ENCODE results near the gene CNTN3. TPM values are rescaled to one million over a fixed set of nuclear protein-coding genes. Genes with fewer than 3 reads are reported as not detected.

CNTN3 gene
- total and polyA plus RNA-seq, 7 donors, result 0.60 to 4.1 (median 1.5) TPM

DNA sequence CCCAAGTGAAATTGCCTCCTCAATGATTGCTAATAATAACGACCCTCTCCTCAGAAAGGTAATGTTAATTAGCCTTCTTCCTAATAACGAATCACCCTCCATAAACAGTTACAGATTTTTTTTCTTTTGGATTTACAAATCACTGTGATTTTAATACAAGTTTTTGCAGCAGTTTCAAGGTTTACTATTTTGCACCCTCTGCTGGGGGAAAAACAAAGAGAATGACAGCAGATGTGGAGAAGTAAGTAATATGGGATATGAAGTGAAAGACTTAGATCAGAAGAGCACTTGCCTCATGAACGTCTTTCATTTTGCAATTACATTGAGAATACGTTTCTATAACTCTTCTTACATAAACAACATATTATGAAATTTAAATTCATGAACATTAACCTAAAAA is 16.1 kb upstream of the CNTN3 start:
- no peaks in the 10 kb centered on the region for H3K9me3 ChIP-seq
- TF ChIP-seq, protein P1, sequence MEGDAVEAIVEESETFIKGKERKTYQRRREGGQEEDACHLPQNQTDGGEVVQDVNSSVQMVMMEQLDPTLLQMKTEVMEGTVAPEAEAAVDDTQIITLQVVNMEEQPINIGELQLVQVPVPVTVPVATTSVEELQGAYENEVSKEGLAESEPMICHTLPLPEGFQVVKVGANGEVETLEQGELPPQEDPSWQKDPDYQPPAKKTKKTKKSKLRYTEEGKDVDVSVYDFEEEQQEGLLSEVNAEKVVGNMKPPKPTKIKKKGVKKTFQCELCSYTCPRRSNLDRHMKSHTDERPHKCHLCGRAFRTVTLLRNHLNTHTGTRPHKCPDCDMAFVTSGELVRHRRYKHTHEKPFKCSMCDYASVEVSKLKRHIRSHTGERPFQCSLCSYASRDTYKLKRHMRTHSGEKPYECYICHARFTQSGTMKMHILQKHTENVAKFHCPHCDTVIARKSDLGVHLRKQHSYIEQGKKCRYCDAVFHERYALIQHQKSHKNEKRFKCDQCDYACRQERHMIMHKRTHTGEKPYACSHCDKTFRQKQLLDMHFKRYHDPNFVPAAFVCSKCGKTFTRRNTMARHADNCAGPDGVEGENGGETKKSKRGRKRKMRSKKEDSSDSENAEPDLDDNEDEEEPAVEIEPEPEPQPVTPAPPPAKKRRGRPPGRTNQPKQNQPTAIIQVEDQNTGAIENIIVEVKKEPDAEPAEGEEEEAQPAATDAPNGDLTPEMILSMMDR (IDR thresholded peaks at IDR 0.05), result peak in 1 of 4 experiments; percentile 11
- TF ChIP-seq EP300 (IDR thresholded peaks at IDR 0.05), result no peak
- no peaks in the 10 kb centered on the region for H3K27me3 ChIP-seq
- intact Hi-C loops (cut with DNase I), result no loop called here
- WGBS, 2 donors, result 28 to 51% methylated on average over 4 of the region's 4 CpGs
- H3K36me3 ChIP-seq, result no peaks in the 10 kb centered on the region
- H3K4me3 ChIP-seq, result no peak overlapping the region
- no peaks in the 10 kb centered on the region for H3K4me1 ChIP-seq
- DNase-seq, result no peak
- no peak overlapping the region for H3K27ac ChIP-seq

DNA sequence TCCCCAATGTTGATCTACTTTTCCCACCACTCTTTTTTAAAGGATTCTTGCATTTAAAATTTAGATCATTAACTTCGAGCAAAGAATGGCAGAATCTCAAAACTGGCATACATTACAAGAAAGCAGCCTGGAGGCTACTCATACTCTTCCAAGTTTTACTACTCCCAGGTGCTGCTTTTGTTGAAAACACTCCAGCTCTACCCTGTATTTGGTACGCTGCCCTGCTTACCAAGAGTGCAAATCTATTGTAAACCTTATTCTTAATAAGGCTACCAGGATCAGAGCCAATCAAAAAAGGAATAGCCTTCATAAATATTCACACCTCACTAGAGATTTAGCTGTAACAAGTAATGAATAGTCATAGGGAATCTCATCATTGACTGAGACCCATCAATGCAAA is 11.6 kb upstream of the CNTN3 start:
- WGBS, 2 donors, result 84 to 85% methylated on average over 2 of the region's 2 CpGs
- no peaks in the 10 kb centered on the region for H3K4me1 ChIP-seq
- intact Hi-C loops (cut with DNase I), result no loop called here
- H3K36me3 ChIP-seq, result no peaks in the 10 kb centered on the region
- H3K27ac ChIP-seq, result no peak overlapping the region
- no peak overlapping the region for H3K4me3 ChIP-seq
- H3K27me3 ChIP-seq, result no peaks in the 10 kb centered on the region
- H3K9me3 ChIP-seq, result no peaks in the 10 kb centered on the region
- TF ChIP-seq EP300 (IDR thresholded peaks at IDR 0.05) (no peak), POLR2AphosphoS5 (IDR thresholded peaks at IDR 0.05) (no peak), POLR2A (IDR thresholded peaks at IDR 0.05) (no peak)
- TF ChIP-seq, protein P1 (IDR thresholded peaks at IDR 0.05), result no peak
- DNase-seq, result no peak

DNA sequence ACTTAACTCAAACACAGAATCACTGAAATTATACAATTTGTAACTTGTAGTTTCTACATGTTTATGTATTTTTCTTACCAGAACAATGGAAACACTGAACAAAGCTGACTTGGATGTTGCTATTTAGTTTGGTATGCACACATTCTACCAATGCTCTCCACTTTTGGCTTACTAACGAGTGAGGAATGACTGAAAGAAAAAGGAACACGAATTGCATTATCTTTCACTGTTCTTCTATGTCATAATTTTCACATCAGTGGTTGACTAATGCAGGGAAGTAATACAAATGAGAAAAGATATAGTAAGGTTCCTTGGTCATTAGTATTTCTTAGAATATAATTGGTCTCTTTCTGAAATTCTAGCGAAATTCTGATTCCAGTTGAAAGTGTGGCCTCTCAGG is 9.8 kb upstream of the CNTN3 start:
- TF ChIP-seq POLR2AphosphoS5 (IDR thresholded peaks at IDR 0.05) (no peak), POLR2A (IDR thresholded peaks at IDR 0.05) (no peak), EP300 (IDR thresholded peaks at IDR 0.05) (no peak)
- TF ChIP-seq, protein P1 (IDR thresholded peaks at IDR 0.05), result no peak
- 85 to 87% methylated on average over 3 of the region's 3 CpGs for WGBS, 2 donors
- no peak for DNase-seq
- H3K27me3 ChIP-seq, result no peaks in the 10 kb centered on the region
- no peak overlapping the region for H3K27ac ChIP-seq
- no peaks in the 10 kb centered on the region for H3K4me1 ChIP-seq
- H3K36me3 ChIP-seq, result no peaks in the 10 kb centered on the region
- intact Hi-C loops (cut with DNase I), result no loop called here
- no peak overlapping the region for H3K4me3 ChIP-seq
- H3K9me3 ChIP-seq, result no peaks in the 10 kb centered on the region

DNA sequence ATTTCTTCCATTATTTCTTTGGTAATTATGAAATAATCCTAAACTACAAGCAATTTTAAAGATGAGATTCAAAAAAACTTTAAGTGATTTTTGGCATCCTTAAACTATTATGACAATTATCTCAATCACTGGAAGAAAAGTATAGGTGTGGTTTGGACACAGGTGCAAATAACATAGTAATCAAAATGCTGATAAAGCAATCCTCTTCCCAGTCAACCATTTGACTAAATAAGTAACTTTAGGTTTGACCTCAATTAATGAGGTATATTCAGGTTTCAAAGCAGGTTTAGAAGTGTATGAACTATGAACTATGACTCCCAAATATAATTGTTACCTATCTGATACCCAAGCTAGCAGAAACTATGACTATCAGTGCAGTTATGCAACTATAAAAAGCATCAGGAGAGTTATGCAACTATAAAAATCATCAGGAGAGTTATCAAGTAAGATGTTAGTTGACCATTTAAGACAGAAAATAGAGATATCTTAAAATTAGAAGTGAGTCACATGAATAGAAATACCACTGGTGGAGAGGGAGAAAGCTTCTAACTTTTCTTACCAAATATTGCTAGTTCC is 8.9 kb upstream of the CNTN3 start:
- H3K4me1 ChIP-seq, result no peaks in the 10 kb centered on the region
- TF ChIP-seq EP300 (IDR thresholded peaks at IDR 0.05) (no peak), POLR2A (IDR thresholded peaks at IDR 0.05) (no peak), POLR2AphosphoS5 (IDR thresholded peaks at IDR 0.05) (no peak)
- TF ChIP-seq, protein P1 (IDR thresholded peaks at IDR 0.05), result no peak
- no peak overlapping the region for H3K27ac ChIP-seq
- no peak overlapping the region for H3K4me3 ChIP-seq
- intact Hi-C loops (cut with DNase I), result no loop called here
- no peaks in the 10 kb centered on the region for H3K27me3 ChIP-seq
- DNase-seq, result no peak
- H3K36me3 ChIP-seq, result no peaks in the 10 kb centered on the region
- no peaks in the 10 kb centered on the region for H3K9me3 ChIP-seq

DNA sequence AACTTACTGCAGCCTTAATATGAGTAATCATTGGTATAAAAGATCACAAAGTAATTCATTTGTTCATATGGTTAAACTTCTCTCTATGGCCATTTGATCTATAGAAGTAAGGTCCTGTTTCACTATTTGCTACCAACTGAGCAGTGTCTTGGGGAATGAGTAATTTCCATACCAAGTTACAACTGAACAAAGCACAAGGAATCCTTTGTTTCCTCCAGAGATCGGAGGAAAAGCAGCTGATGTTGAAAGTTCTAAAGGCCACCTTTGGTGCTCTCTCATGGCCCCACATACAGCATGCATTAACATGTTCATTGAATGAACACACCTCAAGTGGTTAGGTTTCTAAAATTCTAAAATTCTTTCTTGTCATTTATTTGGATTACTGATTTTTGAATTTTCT is 7.1 kb upstream of the CNTN3 start:
- no peak for DNase-seq
- H3K36me3 ChIP-seq, result no peaks in the 10 kb centered on the region
- no peak overlapping the region for H3K4me3 ChIP-seq
- TF ChIP-seq EP300 (IDR thresholded peaks at IDR 0.05) (no peak), POLR2A (IDR thresholded peaks at IDR 0.05) (no peak), POLR2AphosphoS5 (IDR thresholded peaks at IDR 0.05) (no peak)
- TF ChIP-seq, protein P1 (IDR thresholded peaks at IDR 0.05), result no peak
- no peaks in the 10 kb centered on the region for H3K27me3 ChIP-seq
- no peaks in the 10 kb centered on the region for H3K9me3 ChIP-seq
- H3K4me1 ChIP-seq, result no peaks in the 10 kb centered on the region
- H3K27ac ChIP-seq, result no peak overlapping the region
- WGBS, 2 donors, result 12 to 42% methylated on average over 1 of the region's 1 CpG
- intact Hi-C loops (cut with DNase I), result no loop called here
